NCI-H2029 treated with DMSO at 0.1 percent for 48 hours (cell line): ENCODE results near the gene SKAP1.

ENCODE experiments used
- DNase-seq: peaks from one replicate; lab custom pipeline; 2025; lab: John Stamatoyannopoulos, UW

Gene SKAP1

DNA sequence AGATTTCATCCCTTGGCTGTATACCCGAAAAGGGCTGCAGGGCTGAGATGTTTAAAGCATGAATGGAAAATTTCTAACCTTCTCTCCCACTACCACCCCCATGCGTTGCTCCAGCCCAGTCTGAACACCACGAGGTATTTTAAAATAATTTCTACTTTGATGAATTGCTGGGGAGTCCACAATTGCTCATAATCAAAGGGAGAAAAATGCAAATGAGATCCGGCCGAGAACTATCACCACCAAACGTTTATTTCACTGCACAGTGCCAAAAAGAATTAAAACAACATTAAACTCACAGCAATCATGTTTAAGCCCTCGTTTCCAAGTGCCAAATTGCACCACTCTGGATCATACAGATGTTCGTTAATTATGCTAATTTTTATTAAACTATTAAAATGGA, 285.8 kb downstream of the SKAP1 start:
- no peak for DNase-seq

DNA sequence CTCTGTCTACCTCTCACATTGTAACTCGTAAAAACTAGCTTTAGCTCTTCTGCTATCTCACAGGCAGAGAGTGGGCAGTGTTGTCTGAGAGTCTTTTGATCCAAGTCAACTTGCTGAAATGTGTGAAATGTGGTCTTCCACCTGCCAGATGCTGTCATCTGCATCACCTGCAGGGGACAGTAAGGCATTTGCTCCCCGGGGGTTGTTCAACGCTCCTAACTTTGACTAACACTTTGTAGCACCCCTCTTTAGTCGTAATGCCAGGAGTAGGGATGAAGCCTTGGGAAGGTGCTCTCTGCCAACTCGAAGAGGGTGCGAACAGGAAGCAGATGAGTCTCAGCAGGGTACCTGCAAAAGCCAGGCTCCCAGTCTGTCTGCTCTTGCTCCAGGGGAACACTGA, 286.4 kb downstream of the SKAP1 start:
- no peak for DNase-seq

DNA sequence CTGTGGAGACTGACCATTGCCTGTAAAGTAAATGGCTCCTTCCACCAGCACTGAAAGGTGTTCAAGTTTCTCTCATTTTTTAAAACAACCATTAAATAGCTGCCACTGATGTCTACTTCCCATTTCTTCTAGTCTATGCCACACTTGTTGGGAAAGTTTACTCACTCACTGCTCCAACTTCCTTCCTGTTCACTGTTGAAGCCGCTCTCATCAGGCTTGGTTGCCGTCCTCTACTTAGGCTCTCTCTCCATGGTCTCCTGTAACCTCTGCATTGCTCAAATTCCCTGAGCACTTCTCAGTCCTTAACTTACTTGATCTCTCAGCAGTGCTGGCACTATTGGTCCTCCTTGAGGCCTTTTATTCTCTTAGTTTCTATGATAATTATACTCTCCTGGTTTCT, 290.1 kb downstream of the SKAP1 start:
- DNase-seq: no peak

DNA sequence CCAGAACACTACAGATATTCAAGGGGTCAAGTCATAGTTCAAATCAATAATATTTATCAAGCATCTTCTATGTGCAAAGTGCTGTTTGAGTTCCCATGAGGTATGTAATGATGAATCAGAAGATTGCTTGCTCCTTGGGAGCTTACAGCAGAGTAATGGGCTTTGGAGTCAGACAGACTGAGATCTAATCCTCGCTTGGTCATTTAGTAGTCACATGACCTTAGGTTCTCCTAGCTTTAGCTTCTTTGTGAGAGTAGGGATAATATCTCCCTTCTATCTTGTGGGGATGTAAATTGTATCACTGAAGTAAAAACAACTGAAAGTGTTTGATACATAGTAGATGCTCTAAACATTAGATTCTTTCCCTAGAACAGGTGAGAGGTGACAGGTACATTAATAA, 292.4 kb downstream of the SKAP1 start:
- DNase-seq: no peak

DNA sequence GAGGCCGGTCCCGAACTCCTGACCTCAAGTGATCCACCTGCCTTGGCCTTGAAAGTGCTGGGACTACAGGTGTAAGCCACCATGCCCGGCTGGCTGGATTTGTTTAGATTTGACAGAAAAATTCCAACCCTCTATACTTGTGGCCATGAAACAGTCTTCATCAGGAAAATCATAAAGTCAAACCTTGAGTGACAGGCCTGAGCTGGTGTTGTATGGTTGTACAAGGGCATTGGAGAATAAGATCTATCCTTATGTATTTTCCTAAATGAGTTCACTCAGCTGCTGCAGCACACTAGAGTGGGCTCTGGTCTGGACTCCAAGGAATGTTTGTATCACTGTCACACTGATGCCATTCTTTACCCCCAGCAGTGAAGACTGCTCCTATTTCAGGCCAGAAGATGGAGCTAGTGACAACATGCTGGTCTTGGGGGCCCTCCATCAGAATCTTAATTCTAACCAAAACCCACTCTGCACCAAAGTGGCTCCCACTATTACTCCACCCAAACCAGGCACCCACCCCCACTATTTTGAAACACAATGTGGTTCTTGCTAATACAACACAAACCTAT, 295.0 kb downstream of the SKAP1 start:
- no peak for DNase-seq

DNA sequence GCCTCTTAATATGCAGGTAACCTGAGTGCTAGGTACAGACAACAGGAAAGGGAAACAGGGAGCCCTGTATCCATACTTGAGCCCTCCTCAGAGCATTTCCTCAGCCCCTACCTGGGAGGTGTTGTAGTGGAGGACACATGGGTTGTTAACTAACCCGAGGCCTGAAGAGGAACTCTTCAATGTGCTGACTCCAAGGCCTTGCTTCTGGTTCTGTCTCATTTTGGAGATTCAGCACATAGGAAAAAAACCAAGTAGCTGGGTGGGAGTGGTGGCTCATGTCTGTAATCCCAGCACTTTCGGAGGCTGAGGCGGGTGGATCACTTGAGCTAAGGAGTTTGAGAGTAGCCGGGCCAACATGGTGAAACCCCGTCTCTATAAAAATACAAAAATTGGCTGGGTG, 297.6 kb downstream of the SKAP1 start:
- no peak for DNase-seq

DNA sequence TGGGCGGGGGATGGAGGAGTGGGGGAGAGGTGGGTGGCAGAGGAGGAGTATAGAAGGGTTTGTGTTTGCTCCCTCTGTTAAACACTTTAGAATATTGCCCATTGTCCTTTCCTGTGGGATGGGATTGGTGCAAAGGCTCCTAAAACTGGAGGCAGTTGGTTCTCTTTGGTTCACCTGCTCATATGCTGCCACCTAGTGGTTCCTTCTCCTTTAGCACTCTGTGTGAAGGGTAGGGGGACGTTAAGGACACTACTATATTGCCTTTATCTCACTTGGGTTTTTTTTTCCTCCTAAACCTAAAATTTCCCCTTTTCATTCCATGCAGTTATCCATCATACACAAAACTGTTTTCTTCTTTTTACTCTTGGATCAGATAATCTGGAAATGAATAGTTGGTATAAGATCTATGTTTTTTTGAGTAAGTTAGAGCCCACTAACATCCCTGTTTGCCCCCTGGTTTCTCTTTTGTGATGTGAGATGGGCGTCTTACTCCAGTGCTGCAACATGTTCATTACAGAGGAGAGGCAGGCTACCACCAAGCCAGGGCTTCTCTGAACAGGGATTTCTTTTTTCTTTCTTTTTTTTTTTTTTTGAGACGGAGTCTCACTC, 298.7 kb downstream of the SKAP1 start:
- DNase-seq: peak; percentile 54

DNA sequence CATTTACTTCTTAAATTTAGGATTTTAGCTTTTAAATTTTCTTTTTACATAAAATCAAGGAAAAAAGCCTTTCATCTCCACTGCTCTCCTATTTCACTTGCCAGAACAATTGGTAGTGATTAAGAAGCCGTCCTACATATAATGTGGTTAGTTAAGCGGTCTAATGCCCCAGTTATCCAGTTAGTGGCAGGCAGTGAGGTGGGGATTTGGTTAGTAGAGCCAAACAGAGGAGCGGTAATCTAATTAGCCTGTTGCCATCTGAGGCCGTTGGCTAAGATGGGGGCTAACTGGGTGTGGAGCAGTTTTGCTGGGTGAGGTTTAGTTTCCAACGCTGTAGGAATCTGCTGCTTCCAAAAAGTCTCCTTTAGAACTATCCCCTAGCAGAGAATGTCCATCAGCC, 300.0 kb downstream of the SKAP1 start:
- no peak for DNase-seq

DNA sequence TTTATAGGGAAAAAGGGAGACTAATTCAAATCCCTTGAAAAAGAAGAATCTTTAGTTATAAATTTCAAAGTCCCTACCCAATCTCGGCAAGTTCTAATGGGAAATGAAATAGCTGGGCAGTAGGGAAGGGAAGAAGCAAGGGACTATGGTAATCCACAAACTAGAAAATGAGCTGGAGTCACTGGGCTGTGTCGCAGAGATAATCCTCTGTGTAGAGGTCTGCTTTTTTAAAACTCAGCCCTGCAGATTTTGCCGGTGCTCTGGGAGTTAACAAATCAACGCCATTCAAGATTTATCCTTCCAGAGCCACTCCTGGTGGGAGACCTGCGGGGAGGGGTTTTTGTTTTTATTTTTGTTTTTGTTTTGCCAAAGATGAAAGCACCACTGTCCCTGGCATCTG, 301.6 kb downstream of the SKAP1 start:
- DNase-seq: no peak

DNA sequence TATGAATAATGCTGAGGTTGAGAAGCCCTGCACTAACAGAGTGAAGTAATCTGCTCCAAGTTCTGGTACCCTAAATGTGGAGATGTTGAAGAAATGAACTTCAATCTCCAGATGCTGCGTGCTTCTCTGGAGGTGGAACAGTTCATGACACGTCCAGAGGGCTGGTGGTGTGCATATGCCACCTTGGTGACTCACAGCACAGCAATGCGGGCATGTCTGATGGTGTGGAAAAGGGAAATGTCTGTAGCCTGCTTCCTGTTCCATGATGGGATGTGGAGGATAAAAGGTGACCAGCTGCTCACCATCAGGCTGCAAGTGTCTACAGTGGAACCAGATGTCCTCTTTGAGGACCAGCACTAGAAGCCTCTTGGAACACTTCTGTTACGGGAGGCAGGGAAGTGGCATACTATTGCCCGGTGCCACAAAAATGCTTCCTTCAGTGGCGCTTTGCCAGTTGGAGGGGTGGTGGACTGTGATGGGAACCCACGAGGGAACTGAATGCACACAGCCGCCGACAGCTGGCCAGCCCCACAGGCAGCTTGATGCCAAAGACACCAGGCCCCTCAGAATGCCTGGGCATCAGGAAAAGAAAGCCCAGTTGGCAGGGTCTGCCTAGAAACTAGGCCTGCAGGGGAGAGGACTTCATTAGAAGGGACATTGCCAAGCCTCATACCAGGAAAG, 302.5 kb downstream of the SKAP1 start:
- no peak for DNase-seq

DNA sequence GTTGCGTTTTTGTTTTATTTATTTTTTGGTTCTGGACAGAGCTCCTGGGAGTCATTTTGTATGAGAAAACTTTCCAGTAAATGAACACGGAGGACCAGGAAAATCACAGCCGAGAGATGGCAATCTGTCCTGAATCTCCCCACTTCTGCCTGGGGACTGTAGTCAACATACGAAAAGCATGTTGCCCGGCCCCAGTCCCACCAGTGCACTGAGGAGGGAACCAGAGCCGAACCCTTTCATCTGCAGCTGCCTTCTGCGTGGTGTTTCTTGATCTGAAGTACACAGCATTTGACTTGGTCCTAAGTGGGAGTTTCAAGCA, 303.5 kb downstream of the SKAP1 start:
- DNase-seq: no peak

DNA sequence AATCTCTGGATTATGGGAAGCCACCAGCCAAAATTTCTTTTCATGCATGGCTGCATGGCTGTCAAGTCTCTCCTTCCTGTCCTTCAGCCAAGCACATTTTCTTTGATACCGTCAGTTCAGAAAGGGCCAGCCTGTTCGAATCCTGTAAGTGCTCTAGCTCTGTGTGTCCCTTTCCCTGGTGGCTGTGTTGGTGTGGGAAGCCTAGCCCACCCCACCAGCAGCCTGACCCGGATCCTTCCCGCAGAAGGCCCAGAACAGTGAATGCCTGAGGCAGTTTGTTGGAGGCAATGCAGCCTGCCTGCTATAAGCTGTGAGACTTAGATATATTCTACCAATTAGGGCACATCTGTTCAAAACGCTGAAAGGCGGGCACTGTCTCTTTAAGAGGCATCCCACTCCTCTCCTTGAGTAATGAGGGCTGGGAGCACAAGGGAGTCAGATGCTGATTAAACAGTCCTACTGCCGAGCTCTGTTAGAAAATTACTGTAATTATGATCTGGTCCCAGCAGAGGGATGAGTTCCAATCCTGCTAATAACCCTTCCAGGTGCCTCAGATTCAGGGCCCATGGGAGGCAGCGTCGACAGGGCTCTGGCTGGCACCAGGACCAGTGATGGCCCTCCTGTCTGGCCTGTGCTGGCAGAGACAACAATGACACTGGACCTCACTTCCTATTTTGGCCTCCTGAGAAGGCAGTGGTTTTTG, 304.0 kb downstream of the SKAP1 start:
- no peak for DNase-seq

DNA sequence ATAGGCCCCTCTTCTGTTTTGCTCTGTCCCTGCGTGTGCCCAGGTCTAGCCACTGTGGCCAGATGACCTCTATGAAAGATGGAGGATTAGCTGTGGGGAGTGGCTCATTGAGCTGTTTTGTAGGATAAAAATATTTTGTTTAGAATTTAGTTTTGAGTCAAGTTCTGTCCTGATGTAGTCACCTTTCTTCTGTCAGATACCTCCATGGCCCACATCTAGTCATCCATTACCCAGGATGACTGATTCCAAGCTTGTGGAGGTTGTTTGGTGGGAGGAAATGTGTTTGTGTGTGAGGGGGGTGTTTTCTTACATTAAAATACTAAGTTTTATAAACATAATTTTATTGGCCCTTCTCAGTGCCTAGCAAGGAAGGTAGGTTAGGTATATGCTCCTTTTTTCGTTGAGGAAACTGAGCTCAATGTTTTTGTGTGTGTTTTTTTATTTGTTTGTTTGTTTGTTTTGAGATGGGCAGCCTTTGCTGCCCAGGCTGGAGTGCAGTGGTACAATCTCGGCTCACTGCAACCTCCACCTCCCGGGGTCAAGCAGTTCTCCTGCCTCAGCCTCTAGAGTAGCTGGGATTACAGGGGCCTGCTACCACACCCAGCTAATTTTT, 306.1 kb downstream of the SKAP1 start:
- no peak for DNase-seq

DNA sequence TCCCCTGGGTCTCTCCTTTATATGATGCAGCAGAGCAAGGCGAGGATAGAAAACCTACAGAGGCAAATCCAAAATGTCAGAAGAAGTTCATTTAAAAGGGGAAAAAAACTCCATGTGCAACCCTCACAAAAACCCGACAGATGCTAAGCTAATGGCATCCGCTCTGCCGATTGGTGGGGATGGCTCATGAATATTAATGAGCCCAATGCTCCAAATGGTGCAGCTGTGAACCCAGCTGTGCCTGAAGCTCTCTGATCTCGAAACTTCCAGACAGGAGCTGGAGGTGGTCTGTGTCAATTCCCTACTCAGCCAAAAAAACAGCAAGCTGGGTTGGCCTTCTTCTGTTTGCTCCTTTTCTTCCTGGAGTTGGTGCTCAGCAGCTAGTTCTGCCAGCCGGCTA, 306.9 kb downstream of the SKAP1 start:
- no peak for DNase-seq

DNA sequence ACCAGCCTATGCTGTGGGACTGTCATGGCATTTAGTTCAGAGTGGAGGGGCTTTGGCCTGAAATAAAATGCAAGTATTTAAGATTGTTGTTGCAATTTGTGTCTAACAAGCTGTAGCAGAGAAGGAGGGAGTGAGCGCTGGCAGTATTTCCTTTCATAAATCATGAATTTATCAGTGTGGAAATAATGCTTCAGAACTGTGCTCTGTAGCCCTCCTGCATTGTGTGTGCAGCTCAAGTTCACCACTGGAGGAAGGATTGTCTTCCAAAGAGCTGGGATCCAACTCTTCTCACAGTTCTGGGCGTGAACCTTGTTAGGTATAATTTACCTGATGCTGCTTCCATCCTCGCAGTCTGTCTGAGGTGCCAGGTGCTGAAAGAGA, 307.4 kb downstream of the SKAP1 start:
- no peak for DNase-seq

DNA sequence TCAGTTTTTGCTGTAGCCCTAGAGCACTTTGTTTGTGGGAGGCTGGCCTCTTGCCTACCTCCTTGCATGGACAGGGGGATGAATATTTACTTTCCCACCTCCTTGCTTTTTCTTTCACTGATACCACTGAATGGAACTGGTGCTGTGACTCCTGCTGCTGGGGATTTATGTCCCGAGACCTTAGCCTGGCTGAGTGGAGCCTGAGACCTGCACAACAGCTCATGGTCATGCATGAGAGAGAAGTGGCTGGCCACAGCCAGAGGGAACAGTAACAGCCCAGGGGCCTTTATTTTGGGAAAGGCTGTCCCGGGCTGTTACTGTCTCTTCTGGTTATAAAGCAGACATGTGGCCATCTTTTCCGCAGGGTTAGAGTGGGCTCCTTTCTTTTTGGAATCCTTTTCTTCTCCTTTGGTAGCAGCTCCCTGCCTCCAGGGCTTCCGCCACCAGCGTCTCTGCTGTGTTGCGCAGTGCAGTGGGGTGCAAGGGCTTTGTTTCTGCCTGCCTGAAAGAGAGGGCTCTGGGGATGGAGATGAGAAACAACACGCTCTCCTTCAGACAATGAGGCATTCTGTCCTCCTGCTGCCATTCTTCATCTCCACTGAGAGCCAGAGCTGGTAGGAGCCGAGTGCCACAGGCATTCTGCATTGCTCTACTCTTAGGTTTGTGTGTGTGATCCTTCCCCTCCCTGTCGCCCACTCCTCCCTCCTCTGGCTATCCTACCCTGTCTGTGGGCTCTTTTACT, 307.9 kb downstream of the SKAP1 start:
- no peak for DNase-seq

DNA sequence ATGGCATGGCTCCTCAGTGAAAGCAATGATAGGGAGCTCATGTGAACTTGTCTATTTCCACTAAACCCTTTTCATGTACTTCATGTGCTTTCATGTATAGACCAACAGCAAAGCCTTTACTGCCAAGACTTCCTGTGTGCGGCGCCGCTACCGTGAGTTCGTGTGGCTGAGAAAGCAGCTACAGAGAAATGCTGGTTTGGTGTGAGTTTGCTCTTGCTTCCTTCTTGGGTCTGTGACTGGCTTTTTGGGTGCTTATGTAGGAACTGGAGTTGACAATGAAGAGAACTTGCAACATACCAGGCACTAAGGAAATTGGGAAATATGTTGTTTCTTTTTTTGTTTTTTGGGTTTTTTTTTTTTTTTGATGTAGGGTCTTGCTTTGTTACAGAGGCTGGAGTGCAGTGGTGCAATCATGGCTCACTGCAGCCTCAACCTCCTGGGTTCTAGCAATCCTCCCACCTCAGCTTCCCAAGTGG, 316.8 kb downstream of the SKAP1 start:
- no peak for DNase-seq

DNA sequence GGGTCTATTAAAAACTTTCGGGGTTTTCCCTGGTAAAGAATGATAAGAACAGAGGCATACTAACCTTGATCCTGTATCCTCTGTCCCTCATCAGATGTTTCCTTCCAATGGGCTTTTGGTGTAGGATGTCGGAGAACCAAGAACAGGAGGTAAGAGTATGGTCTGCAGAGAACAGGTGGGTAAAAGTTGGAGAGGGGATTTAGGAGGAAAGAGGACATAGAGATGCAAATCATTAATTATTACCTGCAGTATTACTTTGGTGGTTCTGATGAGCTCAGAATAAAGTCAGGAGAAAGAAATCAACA, 318.1 kb downstream of the SKAP1 start:
- DNase-seq: no peak

DNA sequence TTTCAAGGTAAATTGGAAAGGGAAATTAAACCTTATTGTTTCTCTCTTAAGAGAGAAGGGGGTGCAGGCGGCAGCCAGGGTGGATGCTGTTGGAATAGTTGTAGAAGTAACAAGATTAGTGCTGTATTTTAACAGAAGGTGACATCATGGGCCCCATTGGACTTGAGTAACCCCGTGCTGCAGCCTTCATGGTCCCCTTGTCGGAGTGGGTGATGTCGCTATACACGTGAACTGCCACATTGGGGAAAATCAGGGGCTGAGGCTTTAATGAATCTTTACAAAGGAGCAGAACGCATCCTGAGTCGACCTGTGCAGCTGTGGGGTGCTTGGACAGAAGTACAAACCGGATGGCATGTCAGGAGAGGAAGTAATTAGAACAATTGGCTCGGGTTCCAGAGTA, 319.3 kb downstream of the SKAP1 start:
- no peak for DNase-seq

DNA sequence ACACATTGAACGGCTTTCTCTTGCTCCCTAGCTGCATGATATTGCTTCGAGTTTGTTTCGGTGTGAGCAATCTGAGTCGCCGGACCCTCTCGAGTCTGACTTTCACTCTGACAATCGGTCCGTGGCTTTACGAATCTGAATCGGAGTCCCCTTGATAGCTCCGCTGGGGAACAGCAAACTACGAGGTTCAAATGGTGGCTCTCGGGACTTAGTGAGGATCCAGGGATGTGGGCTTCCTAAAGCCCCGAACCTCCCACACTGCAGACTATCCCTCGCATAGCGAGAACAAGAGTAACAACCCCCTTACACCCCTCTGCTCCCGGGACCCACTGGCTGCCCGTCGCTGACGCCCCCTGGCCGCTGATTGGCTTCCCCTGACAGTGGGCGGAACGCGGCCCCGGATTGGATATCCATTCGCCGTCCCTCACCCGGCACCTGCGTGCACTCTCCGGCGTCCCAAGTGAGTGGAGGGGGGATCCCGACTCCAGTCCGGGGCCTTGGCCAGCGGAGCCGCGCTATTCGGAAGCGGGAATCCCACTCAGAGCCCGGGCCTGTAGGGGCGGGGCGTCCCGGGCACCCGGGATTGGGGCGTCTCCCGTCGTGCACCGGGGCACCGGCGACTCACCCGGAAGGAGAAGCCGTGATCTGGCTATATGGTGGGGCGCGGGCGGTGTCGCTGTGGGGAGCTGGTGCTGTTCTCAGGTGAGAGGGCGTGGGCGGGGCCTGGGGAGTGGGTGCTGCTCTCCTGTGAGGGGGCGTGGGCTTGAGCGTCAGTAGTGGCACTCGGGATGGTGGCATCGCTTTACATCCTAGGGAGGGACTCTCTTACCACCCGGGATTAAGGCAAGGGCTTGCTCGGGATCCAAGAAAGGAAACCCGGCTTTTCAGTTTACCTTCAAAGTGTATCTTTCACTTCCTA, 322.6 kb downstream of the SKAP1 start, which contains the start of gene SNX11:
Gene SNX11 (plus strand): TSS at position 630 of the 919 bp plus-strand sequence. CDS start 4,278 bp downstream, outside the sequence.
- DNase-seq: peak; percentile 54

DNA sequence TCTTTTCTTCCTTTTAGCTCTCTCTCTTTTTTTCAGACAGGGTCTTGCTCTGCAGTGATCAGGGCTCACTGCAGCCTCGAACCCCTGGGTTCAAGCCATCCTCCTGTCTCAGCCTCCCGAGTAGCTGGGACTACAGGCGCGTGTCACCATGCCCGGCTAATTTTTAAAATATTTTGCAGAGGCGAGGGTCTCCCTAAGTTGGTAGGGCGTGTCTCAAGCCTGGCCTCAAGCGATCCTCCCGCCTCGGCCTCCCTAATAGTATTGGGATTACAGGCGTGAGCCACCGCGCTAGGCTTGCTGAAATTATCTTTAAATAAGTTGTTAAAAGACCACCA, 323.2 kb downstream of the SKAP1 start:
- DNase-seq: no peak
